Fibroblast of the aortic adventitia (primary cell): Measurements from ENCODE around the gene THADA. TPM values are rescaled to one million over a fixed set of nuclear protein-coding genes. Genes with fewer than 3 reads are reported as not detected.
"Not testable (repeated sequence)": the region's sequence is repeated elsewhere in the genome, so short reads cannot be mapped to it uniquely, and the experiment has no call there.

Experiments used
- DNase-seq: peaks from one replicate; pipeline ENCODE4 v3.0.0-alpha.2; 2010; ENCODE audit warnings: low read depth
- H3K4me3 ChIP-seq: 2 replicates; pipeline ENCODE4 v1.5.1; 2011; ENCODE audit warnings: low read depth, mild to moderate bottlenecking, control low read depth, low read length, moderate library complexity
- CTCF ChIP-seq: IDR thresholded peaks from 2 replicates; pipeline ENCODE4 v1.5.1; 2011; ENCODE audit warnings: mild to moderate bottlenecking, low read length, control low read depth, inconsistent platforms; ENCODE audit not compliant: insufficient read depth
- total RNA-seq: library from RNA; depleted of rRNA; stranded (reverse); fragments of >200 nt; gene quantifications from 2 replicates; pipeline ENCODE4 v1.2.3, GENCODE V29; 2012; ENCODE audit warnings: low replicate concordance

The THADA gene
- total RNA-seq, 1 donor, result 34.6 TPM

- H3K4me3 ChIP-seq, result no peak overlapping the region
- no peak for TF ChIP-seq CTCF
- DNase-seq, result no peak
Observed at GRCh38 chr2:43292297-43292696, 303.5 kb downstream of the THADA start.

GRCh38 chr2:43289331-43289730 lies 306.5 kb downstream of the THADA start:
- DNase-seq, result no peak
- no peak overlapping the region for H3K4me3 ChIP-seq
- TF ChIP-seq CTCF, result no peak

- H3K4me3 ChIP-seq, result no peak overlapping the region
- no peak for TF ChIP-seq CTCF
- peak; percentile 39 for DNase-seq
Observed at GRCh38 chr2:43288417-43289305, 307.2 kb downstream of the THADA start.

GRCh38 chr2:43285987-43286386 lies 309.9 kb downstream of the THADA start:
- TF ChIP-seq CTCF, result no peak
- DNase-seq, result no peak
- H3K4me3 ChIP-seq, result no peak overlapping the region

- H3K4me3 ChIP-seq, result no peak overlapping the region
- no peak for DNase-seq
- no peak for TF ChIP-seq CTCF
Observed at GRCh38 chr2:43284967-43285366, 310.9 kb downstream of the THADA start.

- H3K4me3 ChIP-seq, result not testable (repeated sequence)
Observed at GRCh38 chr2:43284347-43284746, 311.5 kb downstream of the THADA start.

GRCh38 chr2:43280994-43281393 lies 314.8 kb downstream of the THADA start:
- DNase-seq, result no peak
- TF ChIP-seq CTCF, result no peak
- no peak overlapping the region for H3K4me3 ChIP-seq

More at GRCh38 chr2:43284347-43284746, 311.5 kb downstream of the THADA start:
- DNase-seq, result not testable (repeated sequence)
